Transverse colon (tissue), 3 donors: Measurements from ENCODE around the gene MMP11.

Experiments used
- CTCF ChIP-seq, 5 experiments: fragments of 200-600 bp in 3 of 5; fragments of 450-650 bp in 2 of 5; sonication (generic) in 3 of 5; IDR thresholded peaks; 1 replicate in 2 of 5; 2 replicates in 3 of 5; pipeline ENCODE4 v1.5.1; 2016 to 2017; ENCODE audit warnings: antibody characterized with exemption in 5 of 5, inconsistent platforms in 3 of 5, mild to moderate bottlenecking in 2 of 5, moderate library complexity in 1 of 5
- EP300 ChIP-seq: sonication (generic); formaldehyde crosslinking; IDR thresholded peaks from one replicate; pipeline ENCODE4 v1.6.1; 2017; ENCODE audit warnings: antibody characterized with exemption, low read depth
- POLR2A ChIP-seq: fragments of 450-650 bp; IDR thresholded peaks from one replicate; pipeline ENCODE4 v1.6.1; 2016; ENCODE audit warnings: antibody characterized with exemption, mild to moderate bottlenecking, moderate library complexity

GRCh38 chr22:23827351-23827995, 54.8 kb downstream of the MMP11 start:
- no peak for TF ChIP-seq CTCF (IDR thresholded peaks at IDR 0.05)
- no peak for TF ChIP-seq EP300
- TF ChIP-seq POLR2A = no peak
